Measurements from ENCODE around the gene KCNN4. TPM values are rescaled to one million over a fixed set of nuclear protein-coding genes. Genes with fewer than 3 reads are reported as not detected.
A peak's percentile ranks its signal among the peaks of the same experiment; 100 is the strongest.

Gene KCNN4
- total and polyA plus RNA-seq, 5 donors: 0.26 to 1.4 (median 0.33) TPM; not detected in 1

- WGBS: 83% methylated on average over 16 of the region's 16 CpGs
- H3K27ac ChIP-seq (ENCODE audit: low read length): no peak overlapping the region
These were observed 33.1 kb downstream of the KCNN4 start for GRCh38 chr19:43747557-43748204.

GRCh38 chr19:43743059-43743458, 37.7 kb downstream of the KCNN4 start:
- WGBS: 84% methylated on average over 3 of the region's 3 CpGs
- H3K9me3 ChIP-seq (ENCODE audit: control insufficient read depth, low read length): no peaks in the 10 kb centered on the region
- no peaks in the 10 kb centered on the region for H3K27me3 ChIP-seq (ENCODE audit: control insufficient read depth, insufficient read depth)
- H3K27ac ChIP-seq (ENCODE audit: low read length): no peak overlapping the region
- H3K4me1 ChIP-seq (ENCODE audit: control insufficient read depth, insufficient read depth, low read length): no peaks in the 10 kb centered on the region
- H3K4me3 ChIP-seq (ENCODE audit: low read length): no peak overlapping the region
- no peak for DNase-seq
- no peak for ATAC-seq
- intact Hi-C loops (cut with DNase I): loop anchor here in 1 of 4 donors (5.0 kb wide), 1 partner anchor 44 kb away; no protein-coding TSS in a partner anchor

More at GRCh38 chr19:43747557-43748204, 33.1 kb downstream of the KCNN4 start:
- H3K27me3 ChIP-seq (ENCODE audit: control insufficient read depth, insufficient read depth): no peaks in the 10 kb centered on the region
- no peaks in the 10 kb centered on the region for H3K9me3 ChIP-seq (ENCODE audit: control insufficient read depth, low read length)
- intact Hi-C loops (cut with DNase I): loop anchor here in 1 of 4 donors (5.0 kb wide), 1 partner anchor 35 kb away; the partner anchor contains the start of gene KCNN4
- no peak overlapping the region for H3K4me3 ChIP-seq (ENCODE audit: low read length)
- no peak for ATAC-seq
- H3K4me1 ChIP-seq (ENCODE audit: control insufficient read depth, insufficient read depth, low read length): no peaks in the 10 kb centered on the region
- no peak for DNase-seq

GRCh38 chr19:43741075-43741825, 39.5 kb downstream of the KCNN4 start:
- ATAC-seq: peak in 1 of 2 donors; percentile 12
- Histone ChIP-seq H3K27me3 (ENCODE audit: control insufficient read depth, insufficient read depth) (no peaks in the 10 kb centered on the region), H3K4me1 (ENCODE audit: control insufficient read depth, insufficient read depth, low read length) (no peaks in the 10 kb centered on the region), H3K27ac (ENCODE audit: low read length) (no peak overlapping the region), H3K9me3 (ENCODE audit: control insufficient read depth, low read length) (no peaks in the 10 kb centered on the region), H3K4me3 (ENCODE audit: low read length) (no peak overlapping the region)
- intact Hi-C loops (cut with DNase I): loop anchor here in 2 of 4 donors (2.0 to 5.0 kb wide), 2 partner anchors 46 kb away; no protein-coding TSS in a partner anchor
- 75% methylated on average over 10 of the region's 10 CpGs for WGBS
- DNase-seq: no peak

- no peak overlapping the region for H3K27ac ChIP-seq (ENCODE audit: low read length)
- intact Hi-C loops (cut with DNase I): loop anchor here in 2 of 4 donors (2.0 to 5.0 kb wide), 2 partner anchors 47 to 48 kb away; no protein-coding TSS in a partner anchor
These were observed 41.1 kb downstream of the KCNN4 start for GRCh38 chr19:43739439-43740235.

GRCh38 chr19:43738780-43739211, 42.0 kb downstream of the KCNN4 start:
- Histone ChIP-seq H3K4me3 (ENCODE audit: low read length) (no peak overlapping the region), H3K27me3 (ENCODE audit: control insufficient read depth, insufficient read depth) (no peaks in the 10 kb centered on the region), H3K4me1 (ENCODE audit: control insufficient read depth, insufficient read depth, low read length) (no peaks in the 10 kb centered on the region), H3K27ac (ENCODE audit: low read length) (no peak overlapping the region), H3K9me3 (ENCODE audit: control insufficient read depth, low read length) (no peaks in the 10 kb centered on the region)
- ATAC-seq (peak; percentile 66), DNase-seq (no peak)
- intact Hi-C loops (cut with DNase I): no loop called here
- 56% methylated on average over 5 of the region's 5 CpGs for WGBS

More at GRCh38 chr19:43739439-43740235, 41.1 kb downstream of the KCNN4 start:
- no peaks in the 10 kb centered on the region for H3K27me3 ChIP-seq (ENCODE audit: control insufficient read depth, insufficient read depth)
- DNase-seq (no peak), ATAC-seq (no peak)
- H3K9me3 ChIP-seq (ENCODE audit: control insufficient read depth, low read length): no peaks in the 10 kb centered on the region
- 85% methylated on average over 16 of the region's 16 CpGs for WGBS
- no peak overlapping the region for H3K4me3 ChIP-seq (ENCODE audit: low read length)
- no peaks in the 10 kb centered on the region for H3K4me1 ChIP-seq (ENCODE audit: control insufficient read depth, insufficient read depth, low read length)

- Histone ChIP-seq H3K4me3 (ENCODE audit: low read length) (no peak overlapping the region), H3K27me3 (ENCODE audit: control insufficient read depth, insufficient read depth) (no peaks in the 10 kb centered on the region), H3K4me1 (ENCODE audit: control insufficient read depth, insufficient read depth, low read length) (no peaks in the 10 kb centered on the region), H3K27ac (ENCODE audit: low read length) (no peak overlapping the region), H3K9me3 (ENCODE audit: control insufficient read depth, low read length) (no peaks in the 10 kb centered on the region)
- intact Hi-C loops (cut with DNase I): no loop called here
- DNase-seq: no peak
- no peak for ATAC-seq
These were observed 44.8 kb downstream of the KCNN4 start for GRCh38 chr19:43735957-43736356.

- WGBS: 96% methylated on average over 6 of the region's 6 CpGs
- no peak for DNase-seq
- intact Hi-C loops (cut with DNase I): no loop called here
- no peaks in the 10 kb centered on the region for H3K27me3 ChIP-seq (ENCODE audit: control insufficient read depth, insufficient read depth)
- no peak overlapping the region for H3K27ac ChIP-seq (ENCODE audit: low read length)
- no peak overlapping the region for H3K4me3 ChIP-seq (ENCODE audit: low read length)
- ATAC-seq: no peak
- no peaks in the 10 kb centered on the region for H3K9me3 ChIP-seq (ENCODE audit: control insufficient read depth, low read length)
- H3K4me1 ChIP-seq (ENCODE audit: control insufficient read depth, insufficient read depth, low read length): no peaks in the 10 kb centered on the region
These were observed 45.8 kb downstream of the KCNN4 start for GRCh38 chr19:43735013-43735412.

GRCh38 chr19:43731846-43732245, 48.9 kb downstream of the KCNN4 start:
- H3K27me3 ChIP-seq (ENCODE audit: control insufficient read depth, insufficient read depth): no peaks in the 10 kb centered on the region
- ATAC-seq (no peak), DNase-seq (no peak)
- H3K9me3 ChIP-seq (ENCODE audit: control insufficient read depth, low read length): no peaks in the 10 kb centered on the region
- no peaks in the 10 kb centered on the region for H3K4me1 ChIP-seq (ENCODE audit: control insufficient read depth, insufficient read depth, low read length)
- no peak overlapping the region for H3K27ac ChIP-seq (ENCODE audit: low read length)
- no peak overlapping the region for H3K4me3 ChIP-seq (ENCODE audit: low read length)
- intact Hi-C loops (cut with DNase I): no loop called here
- WGBS: 80% methylated on average over 1 of the region's 1 CpG

GRCh38 chr19:43731346-43731745, 49.4 kb downstream of the KCNN4 start:
- Histone ChIP-seq H3K27me3 (ENCODE audit: control insufficient read depth, insufficient read depth) (no peaks in the 10 kb centered on the region), H3K4me1 (ENCODE audit: control insufficient read depth, insufficient read depth, low read length) (peaks cover 2% of the 10 kb centered on the region), H3K27ac (ENCODE audit: low read length) (no peak overlapping the region), H3K4me3 (ENCODE audit: low read length) (no peak overlapping the region), H3K9me3 (ENCODE audit: control insufficient read depth, low read length) (no peaks in the 10 kb centered on the region)
- WGBS: 79% methylated on average over 14 of the region's 14 CpGs
- intact Hi-C loops (cut with DNase I): no loop called here
- peak in 1 of 3 donors; percentile 58 for DNase-seq
- ATAC-seq: peak in 1 of 2 donors; percentile 23

GRCh38 chr19:43729919-43730318, 50.9 kb downstream of the KCNN4 start:
- ATAC-seq (no peak), DNase-seq (no peak)
- H3K9me3 ChIP-seq (ENCODE audit: control insufficient read depth, low read length): no peaks in the 10 kb centered on the region
- peaks cover 2% of the 10 kb centered on the region for H3K4me1 ChIP-seq (ENCODE audit: control insufficient read depth, insufficient read depth, low read length)
- H3K4me3 ChIP-seq (ENCODE audit: low read length): no peak overlapping the region
- H3K27me3 ChIP-seq (ENCODE audit: control insufficient read depth, insufficient read depth): no peaks in the 10 kb centered on the region
- H3K27ac ChIP-seq (ENCODE audit: low read length): no peak overlapping the region
- 86% methylated on average over 5 of the region's 5 CpGs for WGBS
- intact Hi-C loops (cut with DNase I): no loop called here

- H3K4me3 ChIP-seq (ENCODE audit: low read length): no peak overlapping the region
- peaks cover 2% of the 10 kb centered on the region for H3K4me1 ChIP-seq (ENCODE audit: control insufficient read depth, insufficient read depth, low read length)
- ATAC-seq (no peak), DNase-seq (no peak)
- no peaks in the 10 kb centered on the region for H3K27me3 ChIP-seq (ENCODE audit: control insufficient read depth, insufficient read depth)
- intact Hi-C loops (cut with DNase I): no loop called here
- H3K27ac ChIP-seq (ENCODE audit: low read length): peak overlapping the region; percentile 9
- no peaks in the 10 kb centered on the region for H3K9me3 ChIP-seq (ENCODE audit: control insufficient read depth, low read length)
- WGBS: 83% methylated on average over 4 of the region's 4 CpGs
These were observed 53.2 kb downstream of the KCNN4 start for GRCh38 chr19:43727593-43727853.
